GM23338 (cell line): ENCODE measurements around the gene TOP1. TPM values are rescaled to one million over a fixed set of nuclear protein-coding genes. Genes with fewer than 3 reads are reported as not detected.

Experiments
- ATAC-seq: fragments of 200-7000 bp; cut with Tn5 transposase; 3 replicates; pipeline ENCODE4 v1.9.1; 2020
- DNase-seq: peaks from one replicate; pipeline ENCODE4 v3.0.0-alpha.2; 2015; ENCODE audit warnings: low spot score
- H2AFZ ChIP-seq: fragments of 200-600 bp; sonication (generic); 2 replicates; pipeline ENCODE4 v1.8.0; 2016; ENCODE audit warnings: antibody characterized with exemption, mild to moderate bottlenecking, moderate library complexity
- H3F3A ChIP-seq: fragments of 200-600 bp; sonication (generic); replicated peaks from 2 replicates; pipeline ENCODE4 v1.8.0; 2017; ENCODE audit warnings: antibody characterized with exemption, mixed run types, low read depth
- H3K27ac ChIP-seq: fragments of 200-600 bp; sonication (generic); 2 replicates; pipeline ENCODE4 v1.6.1; 2016; ENCODE audit warnings: low read depth
- H3K27me3 ChIP-seq: fragments of 200-600 bp; sonication (generic); 2 replicates; pipeline ENCODE4 v1.8.0; 2016; ENCODE audit warnings: mild to moderate bottlenecking, mixed run types, moderate library complexity; ENCODE audit not compliant: insufficient read depth
- H3K36me3 ChIP-seq: fragments of 200-600 bp; sonication (generic); 2 replicates; pipeline ENCODE4 v1.8.0; 2016; ENCODE audit warnings: mild to moderate bottlenecking; ENCODE audit not compliant: insufficient read depth
- H3K4me1 ChIP-seq: fragments of 200-600 bp; sonication (generic); 2 replicates; pipeline ENCODE4 v1.8.0; 2016; ENCODE audit warnings: mild to moderate bottlenecking, moderate library complexity; ENCODE audit not compliant: insufficient read depth
- H3K4me2 ChIP-seq: fragments of 200-600 bp; sonication (generic); 2 replicates; pipeline ENCODE4 v1.7.1; 2017; ENCODE audit warnings: mixed run types
- H3K4me3 ChIP-seq: fragments of 200-600 bp; sonication (generic); 2 replicates; pipeline ENCODE4 v1.6.1; 2016; ENCODE audit warnings: mixed run types
- H3K79me2 ChIP-seq: fragments of 200-600 bp; sonication (generic); replicated peaks from 2 replicates; pipeline ENCODE4 v1.8.0; 2017; ENCODE audit warnings: mild to moderate bottlenecking; ENCODE audit not compliant: insufficient read depth
- H3K9me2 ChIP-seq: fragments of 200-600 bp; sonication (generic); 2 replicates; pipeline ENCODE4 v1.8.0; 2017; ENCODE audit not compliant: insufficient read depth
- H4K20me1 ChIP-seq: fragments of 200-600 bp; sonication (generic); replicated peaks from 2 replicates; pipeline ENCODE4 v1.8.0; 2017; ENCODE audit warnings: mild to moderate bottlenecking; ENCODE audit not compliant: insufficient read depth
- H3K27ac Mint-ChIP-seq: 2 replicates; pipeline ENCODE4 v1.8.0; 2020; ENCODE audit warnings: inconsistent platforms, mild to moderate bottlenecking, moderate library complexity, mixed read lengths
- H3K27me3 Mint-ChIP-seq: 3 replicates; pipeline ENCODE4 v1.8.0; 2022; ENCODE audit warnings: low read depth, mild to moderate bottlenecking, moderate library complexity, mixed read lengths, inconsistent platforms; ENCODE audit not compliant: insufficient read depth, poor library complexity
- H3K36me3 Mint-ChIP-seq: 3 replicates; pipeline ENCODE4 v1.8.0; 2021; ENCODE audit warnings: low read depth, mild to moderate bottlenecking, inconsistent platforms, moderate library complexity, mixed read lengths
- H3K4me1 Mint-ChIP-seq: 3 replicates; pipeline ENCODE4 v1.8.0; 2020; ENCODE audit warnings: mild to moderate bottlenecking, inconsistent platforms, mixed read lengths
- H3K4me3 Mint-ChIP-seq: 3 replicates; pipeline ENCODE4 v1.8.0; 2021; ENCODE audit warnings: moderate library complexity, mild to moderate bottlenecking, inconsistent platforms, mixed read lengths
- H3K9me3 Mint-ChIP-seq: 3 replicates; pipeline ENCODE4 v1.8.0; 2020; ENCODE audit warnings: moderate library complexity, mild to moderate bottlenecking, inconsistent platforms, mixed read lengths
- CREB1 ChIP-seq: fragments of 250-450 bp; sonication (Bioruptor Pico); IDR thresholded peaks from 2 replicates; pipeline ENCODE4 v1.5.0; 2020; ENCODE audit warnings: low read depth, mild to moderate bottlenecking, moderate library complexity
- EZH2 ChIP-seq: fragments of 200-600 bp; sonication (generic); IDR thresholded peaks from one replicate; pipeline ENCODE4 v1.8.0; 2017; ENCODE audit warnings: antibody characterized with exemption, mild to moderate bottlenecking, low read depth; ENCODE audit not compliant: unreplicated experiment
- EZH2phosphoT487 ChIP-seq: fragments of 200-600 bp; sonication (generic); IDR thresholded peaks from one replicate; pipeline ENCODE4 v1.8.1; 2018; ENCODE audit warnings: antibody characterized with exemption; ENCODE audit not compliant: unreplicated experiment
- JUNB ChIP-seq: IDR thresholded peaks from one replicate; pipeline ENCODE4 v1.6.1; 2016; ENCODE audit warnings: antibody characterized with exemption; ENCODE audit not compliant: unreplicated experiment
- NANOG ChIP-seq: IDR thresholded peaks from 2 replicates; pipeline ENCODE4 v1.6.1; 2016; ENCODE audit warnings: antibody characterized with exemption, borderline replicate concordance
- POLR2AphosphoS5 ChIP-seq: IDR thresholded peaks from 2 replicates; pipeline ENCODE4 v1.6.1; 2016; ENCODE audit warnings: antibody characterized with exemption, low read depth
- STAT1 ChIP-seq: IDR thresholded peaks from one replicate; pipeline ENCODE4 v1.6.1; 2016; ENCODE audit warnings: antibody characterized with exemption; ENCODE audit not compliant: unreplicated experiment
- ZNF114 ChIP-seq: fragments of 250-450 bp; sonication (Bioruptor Pico); IDR thresholded peaks from 2 replicates; pipeline ENCODE4 v1.5.0; 2020; ENCODE audit warnings: mild to moderate bottlenecking, moderate library complexity
- ZNF331 ChIP-seq: fragments of 250-450 bp; sonication (Bioruptor Pico); IDR thresholded peaks from 2 replicates; pipeline ENCODE4 v1.5.0; 2020; ENCODE audit warnings: low read depth, mild to moderate bottlenecking, moderate library complexity
- polyA plus RNA-seq: library from polyadenylated mRNA; unstranded; fragments of >200 nt; fragmentation: Nextera tagmentation; extraction: Ambion mirVana; gene quantifications from 2 replicates; pipeline ENCODE4 v1.2.1, GENCODE V29; 2016
- total RNA-seq: library from RNA; depleted of rRNA; stranded (reverse); fragments of >200 nt; shearing (Covaris generic); gene quantifications from 2 replicates; pipeline ENCODE4 v1.2.3, GENCODE V29; 2014
- TF ChIP-seq, protein P1 (sequence below): IDR thresholded peaks from 2 replicates; pipeline ENCODE4 v1.6.1; 2016; ENCODE audit warnings: antibody characterized with exemption
- TF ChIP-seq, protein P2 (sequence below): IDR thresholded peaks from one replicate; pipeline ENCODE4 v1.6.1; 2018; ENCODE audit warnings: antibody characterized with exemption; ENCODE audit not compliant: unreplicated experiment
- TF ChIP-seq, protein P3 (sequence below), 2 experiments: fragments of 200-600 bp in 1 of 2; sonication (generic) in 1 of 2; conservative IDR thresholded peaks; 2 replicates each; pipeline versions ENCODE4 v1.5.1 to v1.6.1; 2016 to 2017; ENCODE audit warnings: antibody characterized with exemption in 2 of 2, low read depth in 2 of 2, mild to moderate bottlenecking in 2 of 2, moderate library complexity in 1 of 2
- TF ChIP-seq, protein P4 (sequence below): fragments of 250-450 bp; sonication (Bioruptor Pico); IDR thresholded peaks from 2 replicates; pipeline ENCODE4 v1.5.0; 2020; ENCODE audit warnings: mild to moderate bottlenecking, moderate library complexity

Gene TOP1
- total and polyA plus RNA-seq, 2 experiments from 2014 or later: 62.4 to 101 TPM

DNA sequence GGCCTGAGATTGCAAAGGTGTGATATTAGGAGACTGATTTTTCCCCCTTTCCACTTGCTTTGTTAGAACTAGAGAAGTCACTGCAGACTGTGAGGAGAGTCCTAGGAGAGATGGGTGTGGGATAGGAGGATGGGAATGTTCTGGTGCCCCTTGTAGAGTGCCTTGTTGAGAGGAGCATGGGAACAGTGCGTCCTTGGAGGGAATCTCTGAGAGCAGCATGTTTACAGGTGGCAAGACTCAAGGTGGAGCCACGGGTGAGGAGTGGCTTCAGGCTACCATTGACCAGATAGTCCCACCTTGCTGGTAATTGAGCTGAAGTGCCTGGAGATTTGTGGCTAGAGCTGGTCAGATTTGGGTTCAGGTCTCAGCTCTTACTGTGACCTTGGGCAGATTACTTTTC is 114.7 kb downstream of the TOP1 start:
- H3K9me3 Mint-ChIP-seq: no peaks in the 10 kb centered on the region
- H3K4me1 Mint-ChIP-seq: peaks cover 67% of the 10 kb centered on the region
- no peak overlapping the region for H3K27ac Mint-ChIP-seq
- DNase-seq (no peak), ATAC-seq (no peak)
- peaks cover 29% of the 10 kb centered on the region for H3K36me3 Mint-ChIP-seq
- H3K79me2 ChIP-seq: peaks cover 100% of the 10 kb centered on the region
- H3K4me3 ChIP-seq: no peak overlapping the region
- H3K27me3 Mint-ChIP-seq: peaks cover 4% of the 10 kb centered on the region
- H3K4me3 Mint-ChIP-seq: no peak overlapping the region; the same call in 2 of the 3 replicates
- H3K27ac ChIP-seq: no peak overlapping the region
- no peaks in the 10 kb centered on the region for H3K9me2 ChIP-seq
- no peaks in the 10 kb centered on the region for H3K36me3 ChIP-seq
- peaks cover 40% of the 10 kb centered on the region for H3K4me1 ChIP-seq
- no peaks in the 10 kb centered on the region for H3F3A ChIP-seq
- H2AFZ ChIP-seq: no peak overlapping the region
- TF ChIP-seq CREB1 (CRISPR knock-in tag): no peak
- TF ChIP-seq, protein P1, sequence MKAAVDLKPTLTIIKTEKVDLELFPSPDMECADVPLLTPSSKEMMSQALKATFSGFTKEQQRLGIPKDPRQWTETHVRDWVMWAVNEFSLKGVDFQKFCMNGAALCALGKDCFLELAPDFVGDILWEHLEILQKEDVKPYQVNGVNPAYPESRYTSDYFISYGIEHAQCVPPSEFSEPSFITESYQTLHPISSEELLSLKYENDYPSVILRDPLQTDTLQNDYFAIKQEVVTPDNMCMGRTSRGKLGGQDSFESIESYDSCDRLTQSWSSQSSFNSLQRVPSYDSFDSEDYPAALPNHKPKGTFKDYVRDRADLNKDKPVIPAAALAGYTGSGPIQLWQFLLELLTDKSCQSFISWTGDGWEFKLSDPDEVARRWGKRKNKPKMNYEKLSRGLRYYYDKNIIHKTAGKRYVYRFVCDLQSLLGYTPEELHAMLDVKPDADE: no peak
- TF ChIP-seq ZNF331: no peak
- TF ChIP-seq, protein P2, sequence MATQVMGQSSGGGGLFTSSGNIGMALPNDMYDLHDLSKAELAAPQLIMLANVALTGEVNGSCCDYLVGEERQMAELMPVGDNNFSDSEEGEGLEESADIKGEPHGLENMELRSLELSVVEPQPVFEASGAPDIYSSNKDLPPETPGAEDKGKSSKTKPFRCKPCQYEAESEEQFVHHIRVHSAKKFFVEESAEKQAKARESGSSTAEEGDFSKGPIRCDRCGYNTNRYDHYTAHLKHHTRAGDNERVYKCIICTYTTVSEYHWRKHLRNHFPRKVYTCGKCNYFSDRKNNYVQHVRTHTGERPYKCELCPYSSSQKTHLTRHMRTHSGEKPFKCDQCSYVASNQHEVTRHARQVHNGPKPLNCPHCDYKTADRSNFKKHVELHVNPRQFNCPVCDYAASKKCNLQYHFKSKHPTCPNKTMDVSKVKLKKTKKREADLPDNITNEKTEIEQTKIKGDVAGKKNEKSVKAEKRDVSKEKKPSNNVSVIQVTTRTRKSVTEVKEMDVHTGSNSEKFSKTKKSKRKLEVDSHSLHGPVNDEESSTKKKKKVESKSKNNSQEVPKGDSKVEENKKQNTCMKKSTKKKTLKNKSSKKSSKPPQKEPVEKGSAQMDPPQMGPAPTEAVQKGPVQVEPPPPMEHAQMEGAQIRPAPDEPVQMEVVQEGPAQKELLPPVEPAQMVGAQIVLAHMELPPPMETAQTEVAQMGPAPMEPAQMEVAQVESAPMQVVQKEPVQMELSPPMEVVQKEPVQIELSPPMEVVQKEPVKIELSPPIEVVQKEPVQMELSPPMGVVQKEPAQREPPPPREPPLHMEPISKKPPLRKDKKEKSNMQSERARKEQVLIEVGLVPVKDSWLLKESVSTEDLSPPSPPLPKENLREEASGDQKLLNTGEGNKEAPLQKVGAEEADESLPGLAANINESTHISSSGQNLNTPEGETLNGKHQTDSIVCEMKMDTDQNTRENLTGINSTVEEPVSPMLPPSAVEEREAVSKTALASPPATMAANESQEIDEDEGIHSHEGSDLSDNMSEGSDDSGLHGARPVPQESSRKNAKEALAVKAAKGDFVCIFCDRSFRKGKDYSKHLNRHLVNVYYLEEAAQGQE: no peak
- no peak for TF ChIP-seq EZH2phosphoT487
- no peak for TF ChIP-seq POLR2AphosphoS5
- TF ChIP-seq, protein P3, sequence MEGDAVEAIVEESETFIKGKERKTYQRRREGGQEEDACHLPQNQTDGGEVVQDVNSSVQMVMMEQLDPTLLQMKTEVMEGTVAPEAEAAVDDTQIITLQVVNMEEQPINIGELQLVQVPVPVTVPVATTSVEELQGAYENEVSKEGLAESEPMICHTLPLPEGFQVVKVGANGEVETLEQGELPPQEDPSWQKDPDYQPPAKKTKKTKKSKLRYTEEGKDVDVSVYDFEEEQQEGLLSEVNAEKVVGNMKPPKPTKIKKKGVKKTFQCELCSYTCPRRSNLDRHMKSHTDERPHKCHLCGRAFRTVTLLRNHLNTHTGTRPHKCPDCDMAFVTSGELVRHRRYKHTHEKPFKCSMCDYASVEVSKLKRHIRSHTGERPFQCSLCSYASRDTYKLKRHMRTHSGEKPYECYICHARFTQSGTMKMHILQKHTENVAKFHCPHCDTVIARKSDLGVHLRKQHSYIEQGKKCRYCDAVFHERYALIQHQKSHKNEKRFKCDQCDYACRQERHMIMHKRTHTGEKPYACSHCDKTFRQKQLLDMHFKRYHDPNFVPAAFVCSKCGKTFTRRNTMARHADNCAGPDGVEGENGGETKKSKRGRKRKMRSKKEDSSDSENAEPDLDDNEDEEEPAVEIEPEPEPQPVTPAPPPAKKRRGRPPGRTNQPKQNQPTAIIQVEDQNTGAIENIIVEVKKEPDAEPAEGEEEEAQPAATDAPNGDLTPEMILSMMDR (conservative IDR thresholded peaks at IDR 0.05; ENCODE audit: low read depth in 2 of 2): no peak
- TF ChIP-seq, protein P4, sequence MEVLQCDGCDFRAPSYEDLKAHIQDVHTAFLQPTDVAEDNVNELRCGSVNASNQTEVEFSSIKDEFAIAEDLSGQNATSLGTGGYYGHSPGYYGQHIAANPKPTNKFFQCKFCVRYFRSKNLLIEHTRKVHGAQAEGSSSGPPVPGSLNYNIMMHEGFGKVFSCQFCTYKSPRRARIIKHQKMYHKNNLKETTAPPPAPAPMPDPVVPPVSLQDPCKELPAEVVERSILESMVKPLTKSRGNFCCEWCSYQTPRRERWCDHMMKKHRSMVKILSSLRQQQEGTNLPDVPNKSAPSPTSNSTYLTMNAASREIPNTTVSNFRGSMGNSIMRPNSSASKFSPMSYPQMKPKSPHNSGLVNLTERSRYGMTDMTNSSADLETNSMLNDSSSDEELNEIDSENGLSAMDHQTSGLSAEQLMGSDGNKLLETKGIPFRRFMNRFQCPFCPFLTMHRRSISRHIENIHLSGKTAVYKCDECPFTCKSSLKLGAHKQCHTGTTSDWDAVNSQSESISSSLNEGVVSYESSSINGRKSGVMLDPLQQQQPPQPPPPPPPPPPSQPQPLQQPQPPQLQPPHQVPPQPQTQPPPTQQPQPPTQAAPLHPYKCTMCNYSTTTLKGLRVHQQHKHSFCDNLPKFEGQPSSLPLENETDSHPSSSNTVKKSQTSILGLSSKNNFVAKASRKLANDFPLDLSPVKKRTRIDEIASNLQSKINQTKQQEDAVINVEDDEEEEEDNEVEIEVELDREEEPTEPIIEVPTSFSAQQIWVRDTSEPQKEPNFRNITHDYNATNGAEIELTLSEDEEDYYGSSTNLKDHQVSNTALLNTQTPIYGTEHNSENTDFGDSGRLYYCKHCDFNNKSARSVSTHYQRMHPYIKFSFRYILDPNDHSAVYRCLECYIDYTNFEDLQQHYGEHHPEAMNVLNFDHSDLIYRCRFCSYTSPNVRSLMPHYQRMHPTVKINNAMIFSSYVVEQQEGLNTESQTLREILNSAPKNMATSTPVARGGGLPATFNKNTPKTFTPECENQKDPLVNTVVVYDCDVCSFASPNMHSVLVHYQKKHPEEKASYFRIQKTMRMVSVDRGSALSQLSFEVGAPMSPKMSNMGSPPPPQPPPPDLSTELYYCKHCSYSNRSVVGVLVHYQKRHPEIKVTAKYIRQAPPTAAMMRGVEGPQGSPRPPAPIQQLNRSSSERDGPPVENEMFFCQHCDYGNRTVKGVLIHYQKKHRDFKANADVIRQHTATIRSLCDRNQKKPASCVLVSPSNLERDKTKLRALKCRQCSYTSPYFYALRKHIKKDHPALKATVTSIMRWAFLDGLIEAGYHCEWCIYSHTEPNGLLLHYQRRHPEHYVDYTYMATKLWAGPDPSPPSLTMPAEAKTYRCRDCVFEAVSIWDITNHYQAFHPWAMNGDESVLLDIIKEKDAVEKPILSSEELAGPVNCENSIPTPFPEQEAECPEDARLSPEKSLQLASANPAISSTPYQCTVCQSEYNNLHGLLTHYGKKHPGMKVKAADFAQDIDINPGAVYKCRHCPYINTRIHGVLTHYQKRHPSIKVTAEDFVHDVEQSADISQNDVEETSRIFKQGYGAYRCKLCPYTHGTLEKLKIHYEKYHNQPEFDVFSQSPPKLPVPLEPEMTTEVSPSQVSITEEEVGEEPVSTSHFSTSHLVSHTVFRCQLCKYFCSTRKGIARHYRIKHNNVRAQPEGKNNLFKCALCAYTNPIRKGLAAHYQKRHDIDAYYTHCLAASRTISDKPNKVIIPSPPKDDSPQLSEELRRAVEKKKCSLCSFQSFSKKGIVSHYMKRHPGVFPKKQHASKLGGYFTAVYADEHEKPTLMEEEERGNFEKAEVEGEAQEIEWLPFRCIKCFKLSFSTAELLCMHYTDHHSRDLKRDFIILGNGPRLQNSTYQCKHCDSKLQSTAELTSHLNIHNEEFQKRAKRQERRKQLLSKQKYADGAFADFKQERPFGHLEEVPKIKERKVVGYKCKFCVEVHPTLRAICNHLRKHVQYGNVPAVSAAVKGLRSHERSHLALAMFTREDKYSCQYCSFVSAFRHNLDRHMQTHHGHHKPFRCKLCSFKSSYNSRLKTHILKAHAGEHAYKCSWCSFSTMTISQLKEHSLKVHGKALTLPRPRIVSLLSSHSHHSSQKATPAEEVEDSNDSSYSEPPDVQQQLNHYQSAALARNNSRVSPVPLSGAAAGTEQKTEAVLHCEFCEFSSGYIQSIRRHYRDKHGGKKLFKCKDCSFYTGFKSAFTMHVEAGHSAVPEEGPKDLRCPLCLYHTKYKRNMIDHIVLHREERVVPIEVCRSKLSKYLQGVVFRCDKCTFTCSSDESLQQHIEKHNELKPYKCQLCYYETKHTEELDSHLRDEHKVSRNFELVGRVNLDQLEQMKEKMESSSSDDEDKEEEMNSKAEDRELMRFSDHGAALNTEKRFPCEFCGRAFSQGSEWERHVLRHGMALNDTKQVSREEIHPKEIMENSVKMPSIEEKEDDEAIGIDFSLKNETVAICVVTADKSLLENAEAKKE (CRISPR knock-in tag): no peak
- no peak for TF ChIP-seq EZH2
- no peak for TF ChIP-seq ZNF114
- TF ChIP-seq STAT1: no peak
- TF ChIP-seq JUNB: no peak
- TF ChIP-seq NANOG: no peak
- H3K4me2 ChIP-seq: no peak overlapping the region
- peaks cover 76% of the 10 kb centered on the region for H4K20me1 ChIP-seq
- H3K27me3 ChIP-seq: no peaks in the 10 kb centered on the region
